GM12878 (cell line): ENCODE results near the gene ITGA8. TPM values are rescaled to one million over a fixed set of nuclear protein-coding genes. Genes with fewer than 3 reads are reported as not detected.
"Not testable (repeated sequence)": the region's sequence is repeated elsewhere in the genome, so short reads cannot be mapped to it uniquely, and the experiment has no call there.

Experiments
- ATAC-seq: fragments of 200-7000 bp; cut with Tn5 transposase; 3 replicates; pipeline ENCODE4 v1.9.1; 2020; ENCODE audit warnings: mild to moderate bottlenecking, moderate library complexity
- BruUV-seq: library from RNA; stranded (reverse); fragments of 400-500 nt; replicated peaks from 2 replicates; lab custom pipeline; 2021; lab: Mats Ljungman, UMichigan
- CTCF ChIA-PET: fragments of 300-600 bp; sonication (Branson Sonifier 250); formaldehyde crosslinking; extraction: SDS; loops from one replicate; lab custom pipeline; 2021; ENCODE audit warnings: inconsistent platforms; lab: Yijun Ruan, JAX
- POLR2A ChIA-PET: fragments of 350-600 bp; formaldehyde crosslinking; extraction: SDS; loops from one replicate; lab custom pipeline; 2021; ENCODE audit warnings: inconsistent platforms; lab: Charles Lee
- RAD21 ChIA-PET: fragments of 300-600 bp; sonication (Branson Sonifier 250); formaldehyde crosslinking; loops from one replicate; lab custom pipeline; 2023; ENCODE audit warnings: antibody characterized with exemption; ENCODE audit not compliant: unreplicated experiment; lab: Charles Lee
- SMC1A ChIA-PET: fragments of 300-600 bp; sonication (Branson Sonifier 250); formaldehyde crosslinking; loops from one replicate; lab custom pipeline; 2023; ENCODE audit not compliant: unreplicated experiment, uncharacterized antibody; lab: Charles Lee
- DNase-seq: peaks from one replicate; pipeline ENCODE4 v3.0.0-alpha.2; 2011; ENCODE audit warnings: low read depth, low spot score
- FAIRE-seq: peaks from 3 replicates; lab custom pipeline; 2011; peaks lifted over from hg19 to GRCh38; lab: Jason Lieb, UNC
- H2AFZ ChIP-seq: 2 replicates; pipeline ENCODE4 v1.6.0; 2011; ENCODE audit warnings: low read depth, low read length, control low read depth; ENCODE audit not compliant: control insufficient read depth
- H3K27ac ChIP-seq: 2 replicates; pipeline ENCODE4 v1.5.1; 2011; ENCODE audit warnings: control low read depth; ENCODE audit not compliant: control insufficient read depth, insufficient read depth
- H3K27me3 ChIP-seq, 2 experiments: replicated peaks in 1 of 2; 2 replicates each; pipeline versions ENCODE4 v1.6.0 to v1.6.1; 2011; ENCODE audit warnings: low read length in 1 of 2; ENCODE audit not compliant: control insufficient read depth in 2 of 2, insufficient read depth in 2 of 2
- H3K36me3 ChIP-seq, 2 experiments: 2 replicates each; pipeline ENCODE4 v1.5.1; 2011; ENCODE audit warnings: low read length in 1 of 2; ENCODE audit not compliant: control insufficient read depth in 2 of 2, insufficient read depth in 2 of 2
- H3K4me1 ChIP-seq: 2 replicates; pipeline ENCODE4 v1.6.1; 2011; ENCODE audit warnings: mild to moderate bottlenecking, low read length, moderate library complexity, mixed read lengths; ENCODE audit not compliant: control insufficient read depth, insufficient read depth
- H3K4me2 ChIP-seq: 2 replicates; pipeline ENCODE4 v1.6.0; 2011; ENCODE audit warnings: control low read depth; ENCODE audit not compliant: control insufficient read depth, insufficient read depth
- H3K4me3 ChIP-seq: fragments of 200-600 bp; sonication (generic); 2 replicates; pipeline ENCODE4 v1.5.1; 2016
- H3K79me2 ChIP-seq: 2 replicates; pipeline ENCODE4 v1.6.0; 2011; ENCODE audit warnings: low read length; ENCODE audit not compliant: control insufficient read depth, insufficient read depth
- H3K9ac ChIP-seq: 2 replicates; pipeline ENCODE4 v1.8.0; 2011; ENCODE audit warnings: low read length, control low read depth, mixed read lengths; ENCODE audit not compliant: control insufficient read depth, insufficient read depth
- H3K9me3 ChIP-seq: replicated peaks from 3 replicates; pipeline ENCODE4 v1.5.1; 2011; ENCODE audit warnings: mild to moderate bottlenecking, low read length; ENCODE audit not compliant: control insufficient read depth, insufficient read depth
- H4K20me1 ChIP-seq: 2 replicates; pipeline ENCODE4 v1.6.0; 2011; ENCODE audit not compliant: control insufficient read depth, insufficient read depth
- EED ChIP-seq: sonication (generic); IDR thresholded peaks from 2 replicates; pipeline ENCODE4 v1.6.1; 2016; ENCODE audit warnings: antibody characterized with exemption, low read depth
- FOXM1 ChIP-seq: IDR thresholded peaks from 2 replicates; pipeline ENCODE4 v1.6.1; 2012; ENCODE audit warnings: low read depth, mild to moderate bottlenecking, inconsistent platforms, low read length, moderate library complexity
- HDAC2 ChIP-seq: fragments of 200-600 bp; sonication (generic); IDR thresholded peaks from 2 replicates; pipeline ENCODE4 v1.6.1; 2017
- MTA3 ChIP-seq: IDR thresholded peaks from 2 replicates; pipeline ENCODE4 v1.6.1; 2012; ENCODE audit warnings: low read length, inconsistent platforms, borderline replicate concordance
- NFYA ChIP-seq: IDR thresholded peaks from 2 replicates; pipeline ENCODE4 v1.6.1; 2011; ENCODE audit warnings: low read depth, mild to moderate bottlenecking, low read length, improper control_type of control experiment, borderline replicate concordance
- RCOR1 ChIP-seq: conservative IDR thresholded peaks from 2 replicates; pipeline ENCODE4 v1.6.1; 2012; ENCODE audit warnings: low read depth, low read length, improper control_type of control experiment
- SMC3 ChIP-seq: IDR thresholded peaks from 2 replicates; pipeline ENCODE4 v1.6.1; 2011; ENCODE audit warnings: low read length, improper control_type of control experiment, borderline replicate concordance
- WGBS: methylation state at CpG from one replicate; pipeline ENCODE4 v1.1.6; 2016; ENCODE audit warnings: low lambda C conversion rate; ENCODE audit not compliant: insufficient replicate concordance, insufficient coverage; ENCODE audit errors: missing lambda C conversion rate; 5-methylcytosine and 5-hydroxymethylcytosine counted together
- in situ Hi-C: fragments of 300-500 bp; cut with MboI; formaldehyde crosslinking; loops from 9 replicates; pipeline ENCODE4 v1.14.3; 2018; ENCODE audit warnings: mixed read lengths
- intact Hi-C: fragments of 100-400 bp; cut with micrococcal nuclease; formaldehyde crosslinking; loops from one replicate; pipeline ENCODE4 v1.14.2; 2022; ENCODE audit not compliant: unreplicated experiment
- polyA plus RNA-seq, 11 experiments: library from polyadenylated mRNA; depleted of rRNA in 4 of 11; unstranded in 6 of 11; stranded (reverse) in 5 of 11; fragments of >200 nt; fragmentation: Nextera tagmentation in 4 of 11; fragmentation: Illumina TruSeq in 1 of 11; extraction: Ambion mirVana in 4 of 11; extraction: Trizol in 1 of 11; gene quantifications; 1 replicate in 1 of 11; 2 replicates in 10 of 11; pipeline versions ENCODE4 v1.2.1 to v1.2.3, GENCODE V29; 2011 to 2016; ENCODE audit warnings: inconsistent platforms in 2 of 11, missing spikeins in 2 of 11, low read depth in 1 of 11
- total RNA-seq, 4 experiments: library from RNA; depleted of rRNA in 3 of 4; stranded (reverse); fragments of >200 nt in 3 of 4; fragmentation: Illumina TruSeq in 1 of 4; extraction: Trizol in 1 of 4; gene quantifications; 2 replicates each; pipeline versions ENCODE4 v1.2.1 to v1.2.3, GENCODE V29; 2013 to 2021
- TF ChIP-seq, protein P1 (sequence below): IDR thresholded peaks from 2 replicates; pipeline ENCODE4 v1.6.1; 2011; ENCODE audit warnings: low read depth, mild to moderate bottlenecking, low read length, moderate library complexity, borderline replicate concordance; ENCODE audit errors: extremely low read depth
- TF ChIP-seq, protein P2 (sequence below): fragments of 450-650 bp; IDR thresholded peaks from 2 replicates; pipeline ENCODE4 v1.6.1; 2016; ENCODE audit warnings: mild to moderate bottlenecking
- TF ChIP-seq, protein P3 (sequence below): fragments of 450-650 bp; IDR thresholded peaks from 2 replicates; pipeline ENCODE4 v1.6.1; 2017; ENCODE audit warnings: mild to moderate bottlenecking, moderate library complexity
- TF ChIP-seq, protein P4 (sequence below): fragments of 450-650 bp; IDR thresholded peaks from 2 replicates; pipeline ENCODE4 v1.6.1; 2017; ENCODE audit warnings: mild to moderate bottlenecking

The ITGA8 gene
- total and polyA plus RNA-seq, 10 of the 15 experiments (the other 5 are each of a cell fraction or from before 2014, with no cell fraction given), result 0.03 TPM; not detected in 9

DNA sequence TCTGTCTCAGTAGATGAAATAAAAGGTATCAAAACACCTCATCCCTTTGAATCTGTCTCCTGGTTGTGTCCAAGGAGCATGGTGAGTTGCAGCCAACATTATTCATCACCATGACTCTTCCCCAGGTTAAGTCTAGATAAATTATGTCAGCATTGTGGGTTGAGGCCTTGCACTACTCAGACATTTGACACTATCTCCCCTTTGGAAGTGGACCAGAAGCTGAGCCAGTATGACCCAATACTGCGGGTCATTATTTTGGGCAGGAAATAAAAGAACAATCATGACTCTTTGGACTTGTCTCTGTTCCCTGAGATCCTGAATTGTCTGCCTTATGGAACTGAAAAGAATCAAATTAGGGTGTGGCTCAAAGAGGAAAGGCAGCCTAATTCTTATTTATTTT, 180.5 kb downstream of the ITGA8 start:
- H3K9me3 ChIP-seq, result no peaks in the 10 kb centered on the region
- POLR2A ChIA-PET, result no interaction called here
- peaks cover 0 to 2% of the 10 kb centered on the region in 2 experiments; a peak in 1 of 4 replicates for H3K27me3 ChIP-seq
- H3K9ac ChIP-seq, result no peak overlapping the region
- RAD21 ChIA-PET, result no interaction called here
- H3K4me3 ChIP-seq, result no peak overlapping the region
- SMC1A ChIA-PET, result no interaction called here
- in situ Hi-C loops (no loop called here), intact Hi-C loops (no loop called here)
- H3K4me2 ChIP-seq, result no peak overlapping the region
- DNase-seq (no peak), FAIRE-seq (no peak), ATAC-seq (no peak)
- no peak overlapping the region for H3K27ac ChIP-seq
- H3K79me2 ChIP-seq, result no peaks in the 10 kb centered on the region
- no peaks in the 10 kb centered on the region for H4K20me1 ChIP-seq
- BruUV-seq, result no TSS peak
- CTCF ChIA-PET, result no interaction called here
- H3K4me1 ChIP-seq, result no peaks in the 10 kb centered on the region
- H3K36me3 ChIP-seq, result no peaks in the 10 kb centered on the region
- no peak overlapping the region for H2AFZ ChIP-seq
- WGBS, result 50% methylated on average over 1 of the region's 1 CpG
- TF ChIP-seq, protein P1, sequence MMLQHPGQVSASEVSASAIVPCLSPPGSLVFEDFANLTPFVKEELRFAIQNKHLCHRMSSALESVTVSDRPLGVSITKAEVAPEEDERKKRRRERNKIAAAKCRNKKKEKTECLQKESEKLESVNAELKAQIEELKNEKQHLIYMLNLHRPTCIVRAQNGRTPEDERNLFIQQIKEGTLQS, result no peak
- TF ChIP-seq, protein P2, sequence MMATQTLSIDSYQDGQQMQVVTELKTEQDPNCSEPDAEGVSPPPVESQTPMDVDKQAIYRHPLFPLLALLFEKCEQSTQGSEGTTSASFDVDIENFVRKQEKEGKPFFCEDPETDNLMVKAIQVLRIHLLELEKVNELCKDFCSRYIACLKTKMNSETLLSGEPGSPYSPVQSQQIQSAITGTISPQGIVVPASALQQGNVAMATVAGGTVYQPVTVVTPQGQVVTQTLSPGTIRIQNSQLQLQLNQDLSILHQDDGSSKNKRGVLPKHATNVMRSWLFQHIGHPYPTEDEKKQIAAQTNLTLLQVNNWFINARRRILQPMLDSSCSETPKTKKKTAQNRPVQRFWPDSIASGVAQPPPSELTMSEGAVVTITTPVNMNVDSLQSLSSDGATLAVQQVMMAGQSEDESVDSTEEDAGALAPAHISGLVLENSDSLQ, result no peak
- TF ChIP-seq HDAC2 (no peak), MTA3 (no peak), NFYA (no peak), FOXM1 (no peak), RCOR1 (no peak), SMC3 (no peak), EED (no peak)
- TF ChIP-seq, protein P3, sequence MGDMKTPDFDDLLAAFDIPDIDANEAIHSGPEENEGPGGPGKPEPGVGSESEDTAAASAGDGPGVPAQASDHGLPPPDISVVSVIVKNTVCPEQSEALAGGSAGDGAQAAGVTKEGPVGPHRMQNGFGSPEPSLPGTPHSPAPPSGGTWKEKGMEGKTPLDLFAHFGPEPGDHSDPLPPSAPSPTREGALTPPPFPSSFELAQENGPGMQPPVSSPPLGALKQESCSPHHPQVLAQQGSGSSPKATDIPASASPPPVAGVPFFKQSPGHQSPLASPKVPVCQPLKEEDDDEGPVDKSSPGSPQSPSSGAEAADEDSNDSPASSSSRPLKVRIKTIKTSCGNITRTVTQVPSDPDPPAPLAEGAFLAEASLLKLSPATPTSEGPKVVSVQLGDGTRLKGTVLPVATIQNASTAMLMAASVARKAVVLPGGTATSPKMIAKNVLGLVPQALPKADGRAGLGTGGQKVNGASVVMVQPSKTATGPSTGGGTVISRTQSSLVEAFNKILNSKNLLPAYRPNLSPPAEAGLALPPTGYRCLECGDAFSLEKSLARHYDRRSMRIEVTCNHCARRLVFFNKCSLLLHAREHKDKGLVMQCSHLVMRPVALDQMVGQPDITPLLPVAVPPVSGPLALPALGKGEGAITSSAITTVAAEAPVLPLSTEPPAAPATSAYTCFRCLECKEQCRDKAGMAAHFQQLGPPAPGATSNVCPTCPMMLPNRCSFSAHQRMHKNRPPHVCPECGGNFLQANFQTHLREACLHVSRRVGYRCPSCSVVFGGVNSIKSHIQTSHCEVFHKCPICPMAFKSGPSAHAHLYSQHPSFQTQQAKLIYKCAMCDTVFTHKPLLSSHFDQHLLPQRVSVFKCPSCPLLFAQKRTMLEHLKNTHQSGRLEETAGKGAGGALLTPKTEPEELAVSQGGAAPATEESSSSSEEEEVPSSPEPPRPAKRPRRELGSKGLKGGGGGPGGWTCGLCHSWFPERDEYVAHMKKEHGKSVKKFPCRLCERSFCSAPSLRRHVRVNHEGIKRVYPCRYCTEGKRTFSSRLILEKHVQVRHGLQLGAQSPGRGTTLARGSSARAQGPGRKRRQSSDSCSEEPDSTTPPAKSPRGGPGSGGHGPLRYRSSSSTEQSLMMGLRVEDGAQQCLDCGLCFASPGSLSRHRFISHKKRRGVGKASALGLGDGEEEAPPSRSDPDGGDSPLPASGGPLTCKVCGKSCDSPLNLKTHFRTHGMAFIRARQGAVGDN, result no peak
- TF ChIP-seq, protein P4, sequence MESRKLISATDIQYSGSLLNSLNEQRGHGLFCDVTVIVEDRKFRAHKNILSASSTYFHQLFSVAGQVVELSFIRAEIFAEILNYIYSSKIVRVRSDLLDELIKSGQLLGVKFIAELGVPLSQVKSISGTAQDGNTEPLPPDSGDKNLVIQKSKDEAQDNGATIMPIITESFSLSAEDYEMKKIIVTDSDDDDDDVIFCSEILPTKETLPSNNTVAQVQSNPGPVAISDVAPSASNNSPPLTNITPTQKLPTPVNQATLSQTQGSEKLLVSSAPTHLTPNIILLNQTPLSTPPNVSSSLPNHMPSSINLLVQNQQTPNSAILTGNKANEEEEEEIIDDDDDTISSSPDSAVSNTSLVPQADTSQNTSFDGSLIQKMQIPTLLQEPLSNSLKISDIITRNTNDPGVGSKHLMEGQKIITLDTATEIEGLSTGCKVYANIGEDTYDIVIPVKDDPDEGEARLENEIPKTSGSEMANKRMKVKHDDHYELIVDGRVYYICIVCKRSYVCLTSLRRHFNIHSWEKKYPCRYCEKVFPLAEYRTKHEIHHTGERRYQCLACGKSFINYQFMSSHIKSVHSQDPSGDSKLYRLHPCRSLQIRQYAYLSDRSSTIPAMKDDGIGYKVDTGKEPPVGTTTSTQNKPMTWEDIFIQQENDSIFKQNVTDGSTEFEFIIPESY, result no peak

DNA sequence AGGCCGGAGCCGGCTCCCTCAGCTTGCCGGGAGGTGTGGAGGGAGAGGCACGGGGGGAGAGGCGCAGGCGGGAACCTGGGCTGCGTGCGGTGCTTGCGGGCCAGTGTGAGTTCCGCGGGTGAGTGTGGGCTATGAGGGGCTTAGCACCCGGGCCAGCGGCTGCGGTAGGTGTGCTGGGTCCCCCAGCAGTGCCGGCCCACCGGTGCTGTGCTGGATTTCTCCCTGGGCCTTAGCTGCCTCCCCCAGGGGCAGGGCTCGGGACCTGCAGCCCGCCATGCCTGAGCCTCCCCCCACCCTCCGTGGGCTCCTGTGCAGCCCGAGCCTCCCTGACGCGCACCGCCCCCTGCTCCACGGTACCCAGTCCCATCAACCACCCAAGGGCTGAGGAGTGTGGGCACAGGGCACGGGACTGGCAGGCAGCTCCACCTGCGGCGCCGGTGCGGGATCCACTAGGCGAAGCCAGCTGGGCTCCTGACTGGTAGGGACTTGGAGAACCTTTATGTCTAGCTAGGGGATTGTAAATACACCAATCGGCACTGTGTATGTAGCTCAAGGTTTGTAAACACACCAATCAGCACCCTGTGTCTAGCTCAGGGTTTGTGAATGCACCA, 184.7 kb downstream of the ITGA8 start:
- H3K9ac ChIP-seq, FAIRE-seq, H3K36me3 ChIP-seq, H4K20me1 ChIP-seq, CTCF ChIA-PET, RAD21 ChIA-PET, intact Hi-C loops, H3K27me3 ChIP-seq, H3K79me2 ChIP-seq, SMC1A ChIA-PET, DNase-seq, BruUV-seq, H2AFZ ChIP-seq, H3K4me1 ChIP-seq, H3K4me2 ChIP-seq, in situ Hi-C loops, H3K27ac ChIP-seq, H3K9me3 ChIP-seq, H3K4me3 ChIP-seq, POLR2A ChIA-PET, ATAC-seq: not testable (repeated sequence)
- WGBS, result 66% methylated on average over 30 of the region's 31 CpGs
